Panc1 (cell line): ENCODE data around the gene NUPR2. TPM values are rescaled to one million over a fixed set of nuclear protein-coding genes. Genes with fewer than 3 reads are reported as not detected.
A peak's percentile ranks its signal among the peaks of the same experiment; 100 is the strongest.

Experiments used
- ATAC-seq: fragments of 200-7000 bp; cut with Tn5 transposase; 2 replicates; pipeline ENCODE4 v1.9.1; 2020; ENCODE audit warnings: mild to moderate bottlenecking, moderate library complexity
- BruUV-seq: library from RNA; stranded (reverse); fragments of 400-500 nt; replicated peaks from 2 replicates; lab custom pipeline; 2021; lab: Mats Ljungman, UMichigan
- CTCF ChIA-PET: fragments of 300-600 bp; sonication (Branson Sonifier 250); formaldehyde crosslinking; loops from one replicate; lab custom pipeline; 2022; ENCODE audit warnings: antibody characterized with exemption; lab: Charles Lee
- POLR2A ChIA-PET: fragments of 300-600 bp; sonication (Branson Sonifier 250); formaldehyde crosslinking; loops from one replicate; lab custom pipeline; 2022; ENCODE audit warnings: antibody characterized with exemption; lab: Charles Lee
- DNase-seq: peaks from one replicate; pipeline ENCODE4 v3.0.0-alpha.2; 2010; ENCODE audit warnings: low read depth, low spot score
- H3K27ac ChIP-seq: 2 replicates; pipeline ENCODE4 v1.5.1; 2011; ENCODE audit warnings: mild to moderate bottlenecking, low read length, inconsistent platforms
- H3K27me3 ChIP-seq: fragments of 200-500 bp; sonication (Bioruptor generic); 2 replicates; pipeline ENCODE4 v1.6.0; 2014; ENCODE audit warnings: low read length, inconsistent platforms; ENCODE audit not compliant: control insufficient read depth, insufficient read depth
- H3K36me3 ChIP-seq: fragments of 200-500 bp; sonication (Bioruptor generic); 2 replicates; pipeline ENCODE4 v1.5.1; 2014; ENCODE audit warnings: inconsistent platforms, mild to moderate bottlenecking, low read length, moderate library complexity; ENCODE audit not compliant: control insufficient read depth, insufficient read depth
- H3K4me1 ChIP-seq: 2 replicates; pipeline ENCODE4 v1.5.1; 2011; ENCODE audit warnings: inconsistent platforms, mild to moderate bottlenecking, low read length, moderate library complexity; ENCODE audit not compliant: control insufficient read depth, insufficient read depth
- H3K4me3 ChIP-seq, 2 experiments: 2 replicates each; pipeline ENCODE4 v1.5.1; 2011 to 2012; ENCODE audit warnings: low read depth in 2 of 2, low read length in 2 of 2, mild to moderate bottlenecking in 2 of 2, inconsistent platforms in 1 of 2, moderate library complexity in 1 of 2
- H3K9me3 ChIP-seq: fragments of 200-500 bp; sonication (Bioruptor generic); 2 replicates; pipeline ENCODE4 v1.5.1; 2014; ENCODE audit warnings: low read depth, mild to moderate bottlenecking, inconsistent platforms, low read length, moderate library complexity; ENCODE audit not compliant: control insufficient read depth, insufficient read depth
- POLR2AphosphoS5 ChIP-seq: IDR thresholded peaks from 2 replicates; pipeline ENCODE4 v1.6.1; 2012; ENCODE audit warnings: mild to moderate bottlenecking, low read depth, low read length, moderate library complexity
- SIN3A ChIP-seq: IDR thresholded peaks from 2 replicates; pipeline ENCODE4 v1.6.1; 2012; ENCODE audit warnings: low read depth, mild to moderate bottlenecking, low read length, moderate library complexity, borderline replicate concordance; ENCODE audit not compliant: insufficient read depth
- TCF7L2 ChIP-seq: IDR thresholded peaks from 2 replicates; pipeline ENCODE4 v1.6.1; 2011; ENCODE audit warnings: mild to moderate bottlenecking, low read depth, low read length, inconsistent platforms
- in situ Hi-C: cut with HindIII; loops from 2 replicates; pipeline ENCODE4 v1.10.0; 2016; ENCODE audit warnings: low sequenced_read_pairs, low pct_unique_long_range_greater_than_20kb
- intact Hi-C: fragments of 100-400 bp; cut with micrococcal nuclease; formaldehyde crosslinking; loops from one replicate; pipeline ENCODE4 v1.10.0; 2022; ENCODE audit not compliant: unreplicated experiment
- total RNA-seq: library from RNA; stranded (reverse); gene quantifications from one replicate; pipeline ENCODE4 v1.2.1, GENCODE V29; 2021; ENCODE audit not compliant: unreplicated experiment
- TF ChIP-seq, protein P1 (sequence below), 2 experiments: IDR thresholded peaks; 2 replicates each; pipeline ENCODE4 v1.6.1; 2011 to 2012; ENCODE audit warnings: low read depth in 2 of 2, control low read depth in 1 of 2, low read length in 1 of 2, mild to moderate bottlenecking in 1 of 2, moderate library complexity in 1 of 2; ENCODE audit not compliant: insufficient read depth in 1 of 2
- TF ChIP-seq, protein P2 (sequence below): fragments of 450-650 bp; IDR thresholded peaks from 2 replicates; pipeline ENCODE4 v1.5.1; 2017; ENCODE audit warnings: mild to moderate bottlenecking

Gene NUPR2
- total RNA-seq, 1 experiment from 2014 or later = not detected

DNA sequence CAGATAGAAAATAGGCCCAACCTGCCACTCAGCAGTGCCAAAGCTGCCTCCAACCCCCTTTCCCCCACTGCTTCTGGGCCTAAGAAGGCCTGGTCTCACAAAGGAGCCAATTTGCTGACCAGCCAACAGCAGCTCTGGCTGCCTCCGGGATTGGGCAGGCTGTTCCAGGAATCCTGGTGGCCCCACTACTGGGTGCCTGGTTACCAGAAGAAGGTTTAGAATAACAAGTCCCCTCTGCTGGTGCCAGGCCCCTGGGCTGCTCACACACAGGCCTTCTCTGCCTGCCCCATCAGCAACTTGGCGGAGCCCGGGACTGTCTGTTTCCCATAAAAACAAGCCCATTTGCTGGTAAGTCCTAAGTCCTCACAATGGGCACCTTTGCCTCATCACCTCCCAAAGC lies 24.6 kb downstream of the NUPR2 start:
- no peak for ATAC-seq
- in situ Hi-C loops = no loop called here
- ChIA-PET CTCF (no interaction called here), POLR2A (no interaction called here)
- H3K36me3 ChIP-seq = no peaks in the 10 kb centered on the region
- H3K9me3 ChIP-seq = no peaks in the 10 kb centered on the region
- peaks cover 11% of the 10 kb centered on the region; the same call in 1 of the 2 replicates for H3K4me1 ChIP-seq
- TSS peak; percentile 83 for BruUV-seq
- no peak for TF ChIP-seq SIN3A
- no peak for TF ChIP-seq TCF7L2
- TF ChIP-seq POLR2AphosphoS5 = no peak
- TF ChIP-seq, protein P1, sequence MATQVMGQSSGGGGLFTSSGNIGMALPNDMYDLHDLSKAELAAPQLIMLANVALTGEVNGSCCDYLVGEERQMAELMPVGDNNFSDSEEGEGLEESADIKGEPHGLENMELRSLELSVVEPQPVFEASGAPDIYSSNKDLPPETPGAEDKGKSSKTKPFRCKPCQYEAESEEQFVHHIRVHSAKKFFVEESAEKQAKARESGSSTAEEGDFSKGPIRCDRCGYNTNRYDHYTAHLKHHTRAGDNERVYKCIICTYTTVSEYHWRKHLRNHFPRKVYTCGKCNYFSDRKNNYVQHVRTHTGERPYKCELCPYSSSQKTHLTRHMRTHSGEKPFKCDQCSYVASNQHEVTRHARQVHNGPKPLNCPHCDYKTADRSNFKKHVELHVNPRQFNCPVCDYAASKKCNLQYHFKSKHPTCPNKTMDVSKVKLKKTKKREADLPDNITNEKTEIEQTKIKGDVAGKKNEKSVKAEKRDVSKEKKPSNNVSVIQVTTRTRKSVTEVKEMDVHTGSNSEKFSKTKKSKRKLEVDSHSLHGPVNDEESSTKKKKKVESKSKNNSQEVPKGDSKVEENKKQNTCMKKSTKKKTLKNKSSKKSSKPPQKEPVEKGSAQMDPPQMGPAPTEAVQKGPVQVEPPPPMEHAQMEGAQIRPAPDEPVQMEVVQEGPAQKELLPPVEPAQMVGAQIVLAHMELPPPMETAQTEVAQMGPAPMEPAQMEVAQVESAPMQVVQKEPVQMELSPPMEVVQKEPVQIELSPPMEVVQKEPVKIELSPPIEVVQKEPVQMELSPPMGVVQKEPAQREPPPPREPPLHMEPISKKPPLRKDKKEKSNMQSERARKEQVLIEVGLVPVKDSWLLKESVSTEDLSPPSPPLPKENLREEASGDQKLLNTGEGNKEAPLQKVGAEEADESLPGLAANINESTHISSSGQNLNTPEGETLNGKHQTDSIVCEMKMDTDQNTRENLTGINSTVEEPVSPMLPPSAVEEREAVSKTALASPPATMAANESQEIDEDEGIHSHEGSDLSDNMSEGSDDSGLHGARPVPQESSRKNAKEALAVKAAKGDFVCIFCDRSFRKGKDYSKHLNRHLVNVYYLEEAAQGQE (IDR thresholded peaks at IDR 0.05; ENCODE audit: insufficient read depth in 1 of 2, low read depth in 2 of 2, low read length in 1 of 2) = no peak
- TF ChIP-seq, protein P2, sequence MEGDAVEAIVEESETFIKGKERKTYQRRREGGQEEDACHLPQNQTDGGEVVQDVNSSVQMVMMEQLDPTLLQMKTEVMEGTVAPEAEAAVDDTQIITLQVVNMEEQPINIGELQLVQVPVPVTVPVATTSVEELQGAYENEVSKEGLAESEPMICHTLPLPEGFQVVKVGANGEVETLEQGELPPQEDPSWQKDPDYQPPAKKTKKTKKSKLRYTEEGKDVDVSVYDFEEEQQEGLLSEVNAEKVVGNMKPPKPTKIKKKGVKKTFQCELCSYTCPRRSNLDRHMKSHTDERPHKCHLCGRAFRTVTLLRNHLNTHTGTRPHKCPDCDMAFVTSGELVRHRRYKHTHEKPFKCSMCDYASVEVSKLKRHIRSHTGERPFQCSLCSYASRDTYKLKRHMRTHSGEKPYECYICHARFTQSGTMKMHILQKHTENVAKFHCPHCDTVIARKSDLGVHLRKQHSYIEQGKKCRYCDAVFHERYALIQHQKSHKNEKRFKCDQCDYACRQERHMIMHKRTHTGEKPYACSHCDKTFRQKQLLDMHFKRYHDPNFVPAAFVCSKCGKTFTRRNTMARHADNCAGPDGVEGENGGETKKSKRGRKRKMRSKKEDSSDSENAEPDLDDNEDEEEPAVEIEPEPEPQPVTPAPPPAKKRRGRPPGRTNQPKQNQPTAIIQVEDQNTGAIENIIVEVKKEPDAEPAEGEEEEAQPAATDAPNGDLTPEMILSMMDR = no peak
- no peak overlapping the region for H3K4me3 ChIP-seq
- intact Hi-C loops = no loop called here
- DNase-seq = no peak
- no peaks in the 10 kb centered on the region for H3K27me3 ChIP-seq
- H3K27ac ChIP-seq = no peak overlapping the region; the same call in 1 of the 2 replicates

DNA sequence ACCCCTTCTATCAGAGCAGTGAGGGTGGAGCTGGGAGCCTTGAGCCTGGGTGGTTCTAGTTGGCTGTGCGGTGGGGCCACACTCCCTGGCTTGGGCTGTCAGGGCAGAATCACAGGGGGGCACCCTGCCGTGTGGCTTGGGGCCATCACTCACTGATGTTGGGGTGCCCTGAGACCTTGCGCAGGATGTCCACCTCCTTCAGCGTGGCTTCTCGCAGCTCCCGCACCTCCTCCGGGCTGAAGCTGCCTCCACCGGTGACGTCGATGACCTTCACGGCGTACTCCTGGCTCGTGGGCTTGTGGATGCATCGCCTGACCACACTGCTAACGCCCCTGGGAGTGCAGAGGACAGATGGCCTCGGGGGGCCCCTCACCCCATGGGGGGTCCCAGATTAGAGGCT lies 28.8 kb downstream of the NUPR2 start:
- Histone ChIP-seq H3K27me3 (no peaks in the 10 kb centered on the region), H3K4me1 (peaks cover 2% of the 10 kb centered on the region; the same call in 1 of the 2 replicates), H3K36me3 (no peaks in the 10 kb centered on the region), H3K27ac (no peak overlapping the region), H3K4me3 (no peak overlapping the region), H3K9me3 (no peaks in the 10 kb centered on the region)
- intact Hi-C loops = no loop called here
- POLR2A ChIA-PET = no interaction called here
- ATAC-seq (no peak), DNase-seq (no peak)
- in situ Hi-C loops = no loop called here
- CTCF ChIA-PET = no interaction called here
- BruUV-seq = no TSS peak
- TF ChIP-seq SIN3A = no peak
- TF ChIP-seq TCF7L2 = no peak
- TF ChIP-seq, protein P1 (IDR thresholded peaks at IDR 0.05; ENCODE audit: insufficient read depth in 1 of 2, low read depth in 2 of 2, low read length in 1 of 2) = no peak
- TF ChIP-seq, protein P2 = no peak
